ENCODE data around the gene DEUP1. TPM values are rescaled to one million over a fixed set of nuclear protein-coding genes. Genes with fewer than 3 reads are reported as not detected.
"Not testable (repeated sequence)": the region's sequence is repeated elsewhere in the genome, so short reads cannot be mapped to it uniquely, and the experiment has no call there.

DEUP1 gene
- polyA plus RNA-seq, 3 donors, result not detected

DNA sequence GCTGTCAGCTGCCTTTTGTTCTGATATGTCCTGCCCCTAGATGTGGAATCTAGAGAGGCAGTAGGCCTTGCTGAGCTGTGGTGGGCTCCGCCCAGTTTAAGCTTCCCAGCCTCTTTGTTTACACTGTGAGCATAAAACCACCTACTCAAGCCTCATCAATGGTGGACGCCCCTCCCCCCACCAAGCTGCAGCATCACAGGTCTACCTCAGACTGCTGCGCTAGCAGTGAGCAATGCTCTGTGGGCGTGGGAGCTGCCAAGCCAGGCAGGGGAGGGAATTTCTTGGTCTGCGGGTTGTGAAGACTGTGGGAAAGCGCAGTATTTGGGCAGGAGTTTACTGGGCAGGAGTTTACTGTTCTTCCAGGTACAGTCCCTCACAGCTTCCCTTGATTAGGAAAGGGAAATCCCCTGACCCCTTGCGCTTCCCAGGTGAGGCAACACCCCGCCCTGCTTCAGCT is 114.1 kb downstream of the DEUP1 start:
- Histone ChIP-seq H3K27me3 (ENCODE audit: control insufficient read depth in 2 of 2, insufficient read depth in 2 of 2, low read length in 2 of 2) (no peaks in the 10 kb centered on the region), H3K4me1 (ENCODE audit: control insufficient read depth in 1 of 2, insufficient read depth in 2 of 2, low read length in 2 of 2) (no peaks in the 10 kb centered on the region), H3K36me3 (replicated peaks in 1 of 2; ENCODE audit: control insufficient read depth in 1 of 2, insufficient read depth in 2 of 2, low read length in 2 of 2) (no peaks in the 10 kb centered on the region), H3K79me2 (ENCODE audit: insufficient read depth, low read length) (no peaks in the 10 kb centered on the region), H3K4me2 (replicated peaks; ENCODE audit: extremely low read depth, low read length, poor library complexity, severe bottlenecking) (no peak overlapping the region), H2AFZ (ENCODE audit: insufficient read depth, low read depth, low read length, poor library complexity, severe bottlenecking) (no peak overlapping the region), H3K27ac (ENCODE audit: low read depth in 1 of 2, low read length in 2 of 2) (no peak overlapping the region), H3K9ac (ENCODE audit: insufficient read depth, low read length, poor library complexity, severe bottlenecking) (no peak overlapping the region), H3K9me3 (replicated peaks in 1 of 2; ENCODE audit: control insufficient read depth in 1 of 2, insufficient read depth in 1 of 2, low read length in 2 of 2) (peaks cover 0 to 12% of the 10 kb centered on the region in 2 donors), H3K4me3 (replicated peaks in 1 of 3; ENCODE audit: low read depth in 2 of 3, low read length in 3 of 3) (no peak overlapping the region), H4K20me1 (ENCODE audit: insufficient read depth, low read length) (no peaks in the 10 kb centered on the region)
- H3K36me3 Mint-ChIP-seq, result no peaks in the 10 kb centered on the region
- no peak overlapping the region for H3K4me3 Mint-ChIP-seq
- peaks cover 0 to 9% (median 3%) of the 10 kb centered on the region in 3 donors for H3K27me3 Mint-ChIP-seq (ENCODE audit: low read depth in 3 of 3)
- no peaks in the 10 kb centered on the region for H3K4me1 Mint-ChIP-seq
- WGBS (ENCODE audit: insufficient coverage), result 100% methylated on average over 4 of the region's 8 CpGs
- intact Hi-C loops (cut with micrococcal nuclease), result no loop called here
- peaks cover 5 to 17% (median 13%) of the 10 kb centered on the region in 7 donors for H3K9me3 Mint-ChIP-seq
- DNase-seq, result no peak
- H3K27ac Mint-ChIP-seq, result no peak overlapping the region
- TF ChIP-seq, protein P1, sequence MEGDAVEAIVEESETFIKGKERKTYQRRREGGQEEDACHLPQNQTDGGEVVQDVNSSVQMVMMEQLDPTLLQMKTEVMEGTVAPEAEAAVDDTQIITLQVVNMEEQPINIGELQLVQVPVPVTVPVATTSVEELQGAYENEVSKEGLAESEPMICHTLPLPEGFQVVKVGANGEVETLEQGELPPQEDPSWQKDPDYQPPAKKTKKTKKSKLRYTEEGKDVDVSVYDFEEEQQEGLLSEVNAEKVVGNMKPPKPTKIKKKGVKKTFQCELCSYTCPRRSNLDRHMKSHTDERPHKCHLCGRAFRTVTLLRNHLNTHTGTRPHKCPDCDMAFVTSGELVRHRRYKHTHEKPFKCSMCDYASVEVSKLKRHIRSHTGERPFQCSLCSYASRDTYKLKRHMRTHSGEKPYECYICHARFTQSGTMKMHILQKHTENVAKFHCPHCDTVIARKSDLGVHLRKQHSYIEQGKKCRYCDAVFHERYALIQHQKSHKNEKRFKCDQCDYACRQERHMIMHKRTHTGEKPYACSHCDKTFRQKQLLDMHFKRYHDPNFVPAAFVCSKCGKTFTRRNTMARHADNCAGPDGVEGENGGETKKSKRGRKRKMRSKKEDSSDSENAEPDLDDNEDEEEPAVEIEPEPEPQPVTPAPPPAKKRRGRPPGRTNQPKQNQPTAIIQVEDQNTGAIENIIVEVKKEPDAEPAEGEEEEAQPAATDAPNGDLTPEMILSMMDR (IDR thresholded peaks at IDR 0.05), result no peak

DNA sequence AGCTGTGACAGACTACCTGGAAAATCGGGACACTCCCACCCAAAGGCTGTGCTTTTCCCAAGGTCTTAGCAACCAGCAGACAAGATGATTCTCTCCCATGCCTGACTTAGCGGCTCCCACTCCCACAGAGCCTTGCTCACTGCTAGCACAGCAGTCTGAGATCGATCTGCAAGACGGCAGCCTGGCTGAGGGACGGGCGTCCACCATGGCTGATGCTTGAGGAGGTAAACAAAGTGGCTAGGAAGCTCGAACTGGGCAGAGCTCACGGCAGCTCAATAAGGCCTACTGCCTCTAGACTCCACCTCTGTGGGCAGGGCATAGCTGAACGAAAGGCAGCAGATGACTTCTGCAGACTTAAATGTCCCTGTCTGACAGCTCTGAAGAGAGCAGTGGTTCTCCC is 127.7 kb downstream of the DEUP1 start:
- Mint-ChIP-seq H3K9me3 (peaks cover 0 to 6% (median 2%) of the 10 kb centered on the region in 7 donors), H3K4me3 (no peak overlapping the region), H3K27me3 (ENCODE audit: low read depth in 3 of 3) (peaks cover 0 to 2% (median 0%) of the 10 kb centered on the region in 3 donors), H3K27ac (no peak overlapping the region), H3K4me1 (no peaks in the 10 kb centered on the region), H3K36me3 (no peaks in the 10 kb centered on the region)
- Histone ChIP-seq H3K4me2 (replicated peaks; ENCODE audit: extremely low read depth, low read length, poor library complexity, severe bottlenecking) (no peak overlapping the region), H3K4me1 (ENCODE audit: control insufficient read depth in 1 of 2, insufficient read depth in 2 of 2, low read length in 2 of 2) (no peaks in the 10 kb centered on the region), H2AFZ (ENCODE audit: insufficient read depth, low read depth, low read length, poor library complexity, severe bottlenecking) (no peak overlapping the region), H3K4me3 (replicated peaks in 1 of 3; ENCODE audit: low read depth in 2 of 3, low read length in 3 of 3) (no peak overlapping the region), H3K9me3 (replicated peaks in 1 of 2; ENCODE audit: control insufficient read depth in 1 of 2, insufficient read depth in 1 of 2, low read length in 2 of 2) (no peaks in the 10 kb centered on the region), H3K36me3 (replicated peaks in 1 of 2; ENCODE audit: control insufficient read depth in 1 of 2, insufficient read depth in 2 of 2, low read length in 2 of 2) (no peaks in the 10 kb centered on the region), H3K27ac (ENCODE audit: low read depth in 1 of 2, low read length in 2 of 2) (no peak overlapping the region), H3K79me2 (ENCODE audit: insufficient read depth, low read length) (no peaks in the 10 kb centered on the region), H3K9ac (ENCODE audit: insufficient read depth, low read length, poor library complexity, severe bottlenecking) (no peak overlapping the region), H4K20me1 (ENCODE audit: insufficient read depth, low read length) (no peaks in the 10 kb centered on the region), H3K27me3 (ENCODE audit: control insufficient read depth in 2 of 2, insufficient read depth in 2 of 2, low read length in 2 of 2) (no peaks in the 10 kb centered on the region)
- no peak for DNase-seq
- WGBS (ENCODE audit: insufficient coverage), result 92% methylated on average over 7 of the region's 9 CpGs
- TF ChIP-seq, protein P1 (IDR thresholded peaks at IDR 0.05), result no peak
- intact Hi-C loops (cut with micrococcal nuclease), result no loop called here

DNA sequence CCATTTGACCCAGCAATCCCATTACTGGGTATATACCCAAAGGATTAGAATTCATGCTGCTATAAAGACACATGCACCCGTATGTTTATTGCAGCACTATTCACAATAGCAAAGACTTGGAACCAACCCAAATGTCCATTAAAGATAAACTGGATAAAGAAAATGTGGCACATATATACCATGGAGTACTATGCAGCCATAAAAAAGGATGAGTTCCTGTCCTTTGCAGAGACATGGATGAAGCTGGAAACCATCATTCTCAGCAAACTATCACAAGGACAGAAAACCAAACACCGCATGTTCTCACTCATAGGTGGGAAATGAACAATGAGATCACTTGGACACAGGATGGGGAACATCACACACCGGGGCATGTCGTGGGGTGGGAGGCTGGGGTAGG is 133.1 kb downstream of the DEUP1 start:
- H3K9me3 ChIP-seq (replicated peaks in 1 of 2; ENCODE audit: control insufficient read depth in 1 of 2, insufficient read depth in 1 of 2, low read length in 2 of 2); H3K4me1 Mint-ChIP-seq; H3K27me3 Mint-ChIP-seq (ENCODE audit: low read depth in 3 of 3); DNase-seq; H3K9me3 Mint-ChIP-seq; intact Hi-C loops (cut with micrococcal nuclease); H3K27ac ChIP-seq (ENCODE audit: low read depth in 1 of 2, low read length in 2 of 2); H2AFZ ChIP-seq (ENCODE audit: insufficient read depth, low read depth, low read length, poor library complexity, severe bottlenecking); H3K36me3 ChIP-seq (replicated peaks in 1 of 2; ENCODE audit: control insufficient read depth in 1 of 2, insufficient read depth in 2 of 2, low read length in 2 of 2); H3K4me3 Mint-ChIP-seq; H3K4me2 ChIP-seq (replicated peaks; ENCODE audit: extremely low read depth, low read length, poor library complexity, severe bottlenecking); H4K20me1 ChIP-seq (ENCODE audit: insufficient read depth, low read length); H3K4me3 ChIP-seq (replicated peaks in 1 of 3; ENCODE audit: low read depth in 2 of 3, low read length in 3 of 3); H3K27me3 ChIP-seq (ENCODE audit: control insufficient read depth in 2 of 2, insufficient read depth in 2 of 2, low read length in 2 of 2); H3K27ac Mint-ChIP-seq; H3K36me3 Mint-ChIP-seq; H3K79me2 ChIP-seq (ENCODE audit: insufficient read depth, low read length); H3K9ac ChIP-seq (ENCODE audit: insufficient read depth, low read length, poor library complexity, severe bottlenecking); H3K4me1 ChIP-seq (ENCODE audit: control insufficient read depth in 1 of 2, insufficient read depth in 2 of 2, low read length in 2 of 2): not testable (repeated sequence)
- no CpG with 5 or more reads among the region's 4 CpGs for WGBS (ENCODE audit: insufficient coverage)
